GM12864 (cell line): ENCODE results near the gene KRT74.

ENCODE experiments used
- DNase-seq: peaks from one replicate; pipeline ENCODE4 v3.0.0-alpha.2; 2011; ENCODE audit warnings: low read depth
- H3K4me3 ChIP-seq: 2 replicates; pipeline ENCODE4 v1.5.1; 2011; ENCODE audit warnings: mild to moderate bottlenecking, low read depth, low read length, control low read depth
- CTCF ChIP-seq: IDR thresholded peaks from 2 replicates; pipeline ENCODE4 v1.5.1; 2011; ENCODE audit warnings: low read depth, mild to moderate bottlenecking, moderate library complexity, low read length, control low read depth, inconsistent platforms; ENCODE audit errors: missing control alignments

KRT74 gene

GRCh38 chr12:52582486-52582885, 8.8 kb upstream of the KRT74 start:
- DNase-seq, result no peak
- no peak overlapping the region for H3K4me3 ChIP-seq
- no peak for TF ChIP-seq CTCF

DNA sequence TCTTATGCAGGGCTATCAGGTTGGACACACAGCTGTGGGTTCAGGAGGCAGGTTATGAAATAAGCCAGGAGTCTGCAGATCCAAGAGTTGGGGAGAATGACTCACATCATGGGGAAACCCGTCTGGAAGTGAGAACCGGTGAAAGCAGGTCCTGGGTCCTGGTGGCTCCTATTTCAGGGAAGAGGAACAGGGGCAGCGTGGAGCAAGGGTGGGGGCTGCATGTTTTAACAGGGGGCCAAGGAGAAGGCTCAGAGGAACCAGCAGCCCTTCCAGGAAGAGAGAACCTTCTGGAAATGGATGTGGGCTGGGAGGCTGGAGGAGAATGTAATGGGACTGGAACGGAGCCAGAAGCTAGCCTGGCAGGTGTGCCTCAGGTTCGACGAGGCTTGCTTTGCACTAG, 7.8 kb upstream of the KRT74 start:
- no peak for TF ChIP-seq CTCF
- DNase-seq, result no peak
- H3K4me3 ChIP-seq, result no peak overlapping the region

GRCh38 chr12:52581066-52581465, 7.4 kb upstream of the KRT74 start:
- no peak overlapping the region for H3K4me3 ChIP-seq
- DNase-seq, result no peak
- TF ChIP-seq CTCF, result no peak

GRCh38 chr12:52580496-52580895, 6.9 kb upstream of the KRT74 start:
- no peak for DNase-seq
- H3K4me3 ChIP-seq, result no peak overlapping the region
- no peak for TF ChIP-seq CTCF

- no peak overlapping the region for H3K4me3 ChIP-seq
- DNase-seq, result no peak
- TF ChIP-seq CTCF, result no peak
Measured at GRCh38 chr12:52579468-52580465, 6.1 kb upstream of the KRT74 start.

GRCh38 chr12:52578469-52578868, 4.8 kb upstream of the KRT74 start:
- no peak for DNase-seq
- TF ChIP-seq CTCF, result no peak
- no peak overlapping the region for H3K4me3 ChIP-seq

DNA sequence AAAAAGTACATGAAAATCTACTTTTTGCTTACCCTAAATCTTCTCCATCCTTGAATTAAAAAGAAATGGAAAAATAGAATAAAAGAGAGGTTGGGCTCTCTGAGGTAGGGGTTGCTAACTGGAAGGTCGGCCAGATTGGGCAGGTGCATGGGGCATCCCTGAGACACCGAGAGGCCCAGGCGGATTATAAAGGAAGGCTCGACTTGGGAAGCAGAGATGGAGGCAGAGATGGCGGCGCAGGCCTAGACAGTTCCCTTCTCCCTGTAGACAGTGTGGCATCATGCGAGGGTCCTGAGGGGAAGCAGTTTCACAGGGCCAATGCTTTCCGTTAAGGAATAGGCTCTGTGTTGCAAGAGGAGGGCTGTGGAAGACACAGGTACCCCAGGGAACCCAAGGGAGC, 3.7 kb upstream of the KRT74 start:
- H3K4me3 ChIP-seq, result no peak overlapping the region
- no peak for DNase-seq
- no peak for TF ChIP-seq CTCF
